ENCODE results near the gene PLEKHA8.

The PLEKHA8 gene

DNA sequence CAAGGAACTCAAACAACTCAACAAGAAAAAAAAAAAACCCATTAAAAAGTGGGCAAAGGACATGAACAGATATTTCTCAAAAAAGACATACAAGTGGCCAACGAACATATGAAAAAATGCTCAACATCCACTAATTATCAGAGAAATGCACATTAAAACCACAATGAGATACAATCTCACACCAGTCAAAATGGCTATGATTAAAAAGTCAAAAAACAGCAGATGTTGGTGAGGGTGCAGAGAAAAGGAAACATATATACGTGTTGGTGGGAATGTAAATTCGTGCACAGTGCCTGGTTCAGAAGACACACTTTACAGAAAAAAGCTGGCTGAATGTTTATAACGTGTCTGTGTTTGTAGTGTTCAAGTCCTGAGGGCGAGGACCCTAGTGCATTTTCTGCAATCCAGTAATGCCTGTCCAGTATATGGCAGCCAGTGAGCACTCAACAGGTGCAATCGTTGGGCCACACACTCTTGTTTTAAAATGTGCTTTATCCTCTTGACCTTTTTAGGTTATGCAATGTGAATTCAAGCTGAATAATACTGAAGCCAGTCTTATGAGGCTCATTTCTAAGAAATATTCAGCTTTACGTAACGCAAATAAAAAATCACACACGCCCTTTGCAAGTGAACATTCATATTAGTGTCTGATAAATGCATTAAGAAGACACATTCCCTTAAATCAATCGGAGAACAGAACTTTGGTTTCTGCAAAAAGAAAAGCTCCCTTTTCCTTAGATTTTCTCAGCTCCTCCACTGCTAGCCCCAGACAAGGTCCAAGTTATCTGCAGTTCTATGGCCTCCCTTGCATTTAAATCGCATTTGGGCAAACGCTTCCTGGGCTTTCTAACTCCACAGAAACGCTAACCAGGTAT lies 105.8 kb downstream of the PLEKHA8 start:
- Histone ChIP-seq H3K4me3 (ENCODE audit: low read length) (peak overlapping the region; percentile 80), H3K79me2 (ENCODE audit: low read length) (peaks cover 4% of the 10 kb centered on the region; the same call in 1 of the 2 replicates), H3K9me3 (replicated peaks; ENCODE audit: insufficient read depth, low read length) (no peaks in the 10 kb centered on the region), H3K4me2 (ENCODE audit: low read depth, low read length) (peak overlapping the region; percentile 62), H3K9ac (ENCODE audit: low read length) (peak overlapping the region; percentile 30; the same call in 1 of the 2 replicates), H3K4me1 (ENCODE audit: low read length) (0 out of 2 replicates have a peak, but pooled peaks cover 5% of the 10 kb centered on the region), H4K20me1 (ENCODE audit: insufficient read depth, low read length) (no peaks in the 10 kb centered on the region), H2AFZ (ENCODE audit: low read length) (peak overlapping the region; percentile 80), H3K27ac (ENCODE audit: low read length) (no peak overlapping the region), H3K9me2 (replicated peaks; ENCODE audit: insufficient read depth, low read length) (no peaks in the 10 kb centered on the region), H3K36me3 (replicated peaks; ENCODE audit: insufficient read depth, low read length) (no peaks in the 10 kb centered on the region), H3K27me3 (replicated peaks; ENCODE audit: insufficient read depth, low read length) (no peaks in the 10 kb centered on the region), H3F3A (ENCODE audit: insufficient read depth, low read length) (peaks cover 4% of the 10 kb centered on the region; the same call in 1 of the 2 replicates)
- no peak for DNase-seq
- TF ChIP-seq EZH2 (optimal IDR thresholded peaks at IDR 0.05; ENCODE audit: low read depth, low read length): no peak
- TF ChIP-seq, protein P1, sequence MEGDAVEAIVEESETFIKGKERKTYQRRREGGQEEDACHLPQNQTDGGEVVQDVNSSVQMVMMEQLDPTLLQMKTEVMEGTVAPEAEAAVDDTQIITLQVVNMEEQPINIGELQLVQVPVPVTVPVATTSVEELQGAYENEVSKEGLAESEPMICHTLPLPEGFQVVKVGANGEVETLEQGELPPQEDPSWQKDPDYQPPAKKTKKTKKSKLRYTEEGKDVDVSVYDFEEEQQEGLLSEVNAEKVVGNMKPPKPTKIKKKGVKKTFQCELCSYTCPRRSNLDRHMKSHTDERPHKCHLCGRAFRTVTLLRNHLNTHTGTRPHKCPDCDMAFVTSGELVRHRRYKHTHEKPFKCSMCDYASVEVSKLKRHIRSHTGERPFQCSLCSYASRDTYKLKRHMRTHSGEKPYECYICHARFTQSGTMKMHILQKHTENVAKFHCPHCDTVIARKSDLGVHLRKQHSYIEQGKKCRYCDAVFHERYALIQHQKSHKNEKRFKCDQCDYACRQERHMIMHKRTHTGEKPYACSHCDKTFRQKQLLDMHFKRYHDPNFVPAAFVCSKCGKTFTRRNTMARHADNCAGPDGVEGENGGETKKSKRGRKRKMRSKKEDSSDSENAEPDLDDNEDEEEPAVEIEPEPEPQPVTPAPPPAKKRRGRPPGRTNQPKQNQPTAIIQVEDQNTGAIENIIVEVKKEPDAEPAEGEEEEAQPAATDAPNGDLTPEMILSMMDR (IDR thresholded peaks at IDR 0.05; ENCODE audit: low read length): no peak
- TF ChIP-seq EZH2phosphoT487 (IDR thresholded peaks at IDR 0.05; ENCODE audit: low read length): no peak

DNA sequence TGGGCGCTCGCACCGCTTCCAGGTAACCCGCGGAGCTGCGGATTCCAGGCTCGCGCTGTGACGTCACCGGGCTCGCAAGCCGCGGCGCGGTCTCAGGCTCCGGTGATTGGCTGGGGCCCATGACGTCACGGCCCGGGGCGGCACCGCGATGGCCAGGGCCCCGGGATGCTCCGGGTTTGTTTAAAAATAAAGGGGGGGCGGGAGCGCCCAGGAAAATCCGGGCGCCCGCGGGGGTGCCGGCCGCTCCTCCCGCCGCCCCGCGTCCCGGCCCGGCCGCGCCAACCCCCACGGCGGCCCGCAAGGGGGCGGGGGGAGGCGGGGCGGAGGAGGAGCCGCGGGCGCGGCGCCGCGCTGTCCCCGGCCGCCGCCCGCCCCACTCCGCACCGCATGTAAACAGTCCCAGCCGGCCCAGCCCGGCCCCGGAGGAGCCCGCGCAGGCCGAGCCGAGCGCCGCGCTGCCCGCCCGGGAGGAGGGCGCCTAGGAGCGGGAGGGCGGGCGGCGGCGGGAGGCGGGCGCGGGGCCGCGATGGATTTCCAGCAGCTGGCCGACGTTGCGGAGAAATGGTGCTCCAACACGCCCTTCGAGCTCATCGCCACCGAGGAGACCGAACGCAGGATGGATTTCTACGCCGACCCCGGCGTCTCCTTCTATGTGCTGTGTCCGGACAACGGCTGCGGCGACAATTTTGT lies 106.5 kb downstream of the PLEKHA8 start, which contains the start of gene MTURN:
TSS of gene MTURN (plus strand) at position 376 of the 690 bp plus-strand sequence. CDS start at position 527, 151 bp downstream.
- DNase-seq: peak; percentile 79
- no peaks in the 10 kb centered on the region for H3K27me3 ChIP-seq (replicated peaks; ENCODE audit: insufficient read depth, low read length)
- H3K9ac ChIP-seq (ENCODE audit: low read length): peak within 1 kb of the TSS; percentile 73
- no peaks in the 10 kb centered on the region for H4K20me1 ChIP-seq (ENCODE audit: insufficient read depth, low read length)
- peaks cover 4% of the 10 kb centered on the region; the same call in 1 of the 2 replicates for H3K79me2 ChIP-seq (ENCODE audit: low read length)
- peak within 1 kb of the TSS; percentile 94 for H2AFZ ChIP-seq (ENCODE audit: low read length)
- peaks cover 4% of the 10 kb centered on the region; the same call in 1 of the 2 replicates for H3F3A ChIP-seq (ENCODE audit: insufficient read depth, low read length)
- H3K9me2 ChIP-seq (replicated peaks; ENCODE audit: insufficient read depth, low read length): no peaks in the 10 kb centered on the region
- H3K4me1 ChIP-seq (ENCODE audit: low read length): 0 out of 2 replicates have a peak, but pooled peaks cover 5% of the 10 kb centered on the region
- no peaks in the 10 kb centered on the region for H3K9me3 ChIP-seq (replicated peaks; ENCODE audit: insufficient read depth, low read length)
- H3K4me3 ChIP-seq (ENCODE audit: low read length): peak within 1 kb of the TSS; percentile 95
- no peaks in the 10 kb centered on the region for H3K36me3 ChIP-seq (replicated peaks; ENCODE audit: insufficient read depth, low read length)
- H3K27ac ChIP-seq (ENCODE audit: low read length): 0 out of 2 replicates have a peak within 1 kb of the TSS, but pooled peaks have one; percentile 34
- peak within 1 kb of the TSS; percentile 92 for H3K4me2 ChIP-seq (ENCODE audit: low read depth, low read length)
- TF ChIP-seq EZH2 (optimal IDR thresholded peaks at IDR 0.05; ENCODE audit: low read depth, low read length) (no peak), EZH2phosphoT487 (IDR thresholded peaks at IDR 0.05; ENCODE audit: low read length) (no peak)
- TF ChIP-seq, protein P1 (IDR thresholded peaks at IDR 0.05; ENCODE audit: low read length): no peak

DNA sequence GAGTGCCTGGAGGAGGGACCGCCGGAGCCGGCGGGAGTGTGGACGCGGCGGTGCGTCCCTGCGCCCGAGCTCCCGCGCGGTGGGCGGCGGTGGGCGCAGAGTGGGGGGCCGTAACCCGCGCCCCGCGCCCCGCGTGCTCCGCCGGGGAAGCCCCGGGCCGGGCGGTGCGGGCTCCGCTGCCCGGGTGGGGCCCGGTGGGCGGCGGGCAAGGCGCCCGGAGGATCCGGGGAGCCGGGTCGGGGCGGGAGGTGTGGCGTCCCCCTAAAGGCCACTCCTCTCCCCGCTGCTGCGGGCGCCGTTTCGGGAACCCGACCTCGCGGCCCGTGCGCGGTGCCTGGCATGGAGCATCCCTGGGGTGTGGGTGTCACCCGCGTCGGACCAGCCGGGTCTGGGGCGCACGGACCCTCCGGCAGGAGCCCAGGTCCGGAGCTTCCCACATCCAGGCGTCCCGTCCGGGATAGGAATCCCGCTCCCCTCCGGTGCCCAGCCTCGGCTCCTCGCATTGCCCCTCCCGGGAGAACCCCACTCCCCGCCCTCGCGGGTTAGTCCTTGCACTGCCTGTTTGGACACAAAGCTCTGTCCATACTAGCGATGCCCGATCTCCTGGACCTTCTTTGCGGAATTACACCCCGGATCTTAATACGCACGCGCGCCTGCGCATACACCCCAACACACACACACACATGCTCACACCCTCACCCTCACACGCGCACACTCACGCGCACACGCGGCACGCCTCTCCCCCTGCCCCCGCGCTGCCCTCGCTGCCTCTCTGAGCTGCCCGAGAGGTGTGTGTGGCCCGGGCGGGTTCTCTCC lies 107.3 kb downstream of the PLEKHA8 start:
- Histone ChIP-seq H3K9ac (ENCODE audit: low read length) (peak overlapping the region; percentile 73), H3K4me2 (ENCODE audit: low read depth, low read length) (peak overlapping the region; percentile 92), H3K9me2 (replicated peaks; ENCODE audit: insufficient read depth, low read length) (no peaks in the 10 kb centered on the region), H3K4me3 (ENCODE audit: low read length) (peak overlapping the region; percentile 95), H3K27ac (ENCODE audit: low read length) (0 out of 2 replicates have a peak overlapping the region, but pooled peaks have one; percentile 34), H3K36me3 (replicated peaks; ENCODE audit: insufficient read depth, low read length) (no peaks in the 10 kb centered on the region), H3K27me3 (replicated peaks; ENCODE audit: insufficient read depth, low read length) (no peaks in the 10 kb centered on the region), H3K79me2 (ENCODE audit: low read length) (peaks cover 4% of the 10 kb centered on the region; the same call in 1 of the 2 replicates), H2AFZ (ENCODE audit: low read length) (peak overlapping the region; percentile 94), H4K20me1 (ENCODE audit: insufficient read depth, low read length) (no peaks in the 10 kb centered on the region), H3K4me1 (ENCODE audit: low read length) (0 out of 2 replicates have a peak, but pooled peaks cover 5% of the 10 kb centered on the region), H3F3A (ENCODE audit: insufficient read depth, low read length) (peaks cover 4% of the 10 kb centered on the region; the same call in 1 of the 2 replicates), H3K9me3 (replicated peaks; ENCODE audit: insufficient read depth, low read length) (no peaks in the 10 kb centered on the region)
- TF ChIP-seq EZH2phosphoT487 (IDR thresholded peaks at IDR 0.05; ENCODE audit: low read length) (no peak), EZH2 (optimal IDR thresholded peaks at IDR 0.05; ENCODE audit: low read depth, low read length) (no peak)
- TF ChIP-seq, protein P1 (IDR thresholded peaks at IDR 0.05; ENCODE audit: low read length): no peak
- peak; percentile 46 for DNase-seq
